ENCODE measurements around the gene AGBL1.

Gene AGBL1

GRCh38 chr15:86062646-86063243 lies 16.9 kb upstream of the AGBL1 start:
- no peak overlapping the region for H3K4me3 ChIP-seq (ENCODE audit: low read depth, low read length)
- peak; percentile 27 for DNase-seq (ENCODE audit: low read depth)
- no peak for TF ChIP-seq CTCF (IDR thresholded peaks at IDR 0.05; ENCODE audit: control insufficient read depth, extremely low read depth, insufficient read depth)

- no peak for TF ChIP-seq CTCF (IDR thresholded peaks at IDR 0.05; ENCODE audit: control insufficient read depth, extremely low read depth, insufficient read depth)
- no peak for DNase-seq (ENCODE audit: low read depth)
- no peak overlapping the region for H3K4me3 ChIP-seq (ENCODE audit: low read depth, low read length)
These were observed 16.1 kb upstream of the AGBL1 start for GRCh38 chr15:86063356-86064095.

GRCh38 chr15:86064326-86064725 lies 15.3 kb upstream of the AGBL1 start:
- TF ChIP-seq CTCF (IDR thresholded peaks at IDR 0.05; ENCODE audit: control insufficient read depth, extremely low read depth, insufficient read depth) = no peak
- no peak for DNase-seq (ENCODE audit: low read depth)
- no peak overlapping the region for H3K4me3 ChIP-seq (ENCODE audit: low read depth, low read length)

- TF ChIP-seq CTCF (IDR thresholded peaks at IDR 0.05; ENCODE audit: control insufficient read depth, extremely low read depth, insufficient read depth) = no peak
- no peak for DNase-seq (ENCODE audit: low read depth)
- H3K4me3 ChIP-seq (ENCODE audit: low read depth, low read length) = no peak overlapping the region
These were observed 13.4 kb upstream of the AGBL1 start for GRCh38 chr15:86066174-86066834.

GRCh38 chr15:86073281-86073680 lies 6.4 kb upstream of the AGBL1 start:
- no peak for TF ChIP-seq CTCF (IDR thresholded peaks at IDR 0.05; ENCODE audit: control insufficient read depth, extremely low read depth, insufficient read depth)
- H3K4me3 ChIP-seq (ENCODE audit: low read depth, low read length) = no peak overlapping the region
- DNase-seq (ENCODE audit: low read depth) = no peak

GRCh38 chr15:86076468-86076867 lies 3.2 kb upstream of the AGBL1 start:
- TF ChIP-seq CTCF (IDR thresholded peaks at IDR 0.05; ENCODE audit: control insufficient read depth, extremely low read depth, insufficient read depth) = no peak

More at GRCh38 chr15:86076468-86076867, 3.2 kb upstream of the AGBL1 start:
- DNase-seq (ENCODE audit: low read depth) = no peak
- H3K4me3 ChIP-seq (ENCODE audit: low read depth, low read length) = no peak overlapping the region

All from LNCaP clone FGC (cell line).